DMS 273 (cell line): ENCODE measurements around the gene SLC1A6.
"Not testable (repeated sequence)": the region's sequence is repeated elsewhere in the genome, so short reads cannot be mapped to it uniquely, and the experiment has no call there.

ENCODE experiments used
- DNase-seq: peaks from one replicate; lab custom pipeline; 2025; ENCODE audit not compliant: unreplicated experiment; lab: John Stamatoyannopoulos, UW

SLC1A6 gene

DNA sequence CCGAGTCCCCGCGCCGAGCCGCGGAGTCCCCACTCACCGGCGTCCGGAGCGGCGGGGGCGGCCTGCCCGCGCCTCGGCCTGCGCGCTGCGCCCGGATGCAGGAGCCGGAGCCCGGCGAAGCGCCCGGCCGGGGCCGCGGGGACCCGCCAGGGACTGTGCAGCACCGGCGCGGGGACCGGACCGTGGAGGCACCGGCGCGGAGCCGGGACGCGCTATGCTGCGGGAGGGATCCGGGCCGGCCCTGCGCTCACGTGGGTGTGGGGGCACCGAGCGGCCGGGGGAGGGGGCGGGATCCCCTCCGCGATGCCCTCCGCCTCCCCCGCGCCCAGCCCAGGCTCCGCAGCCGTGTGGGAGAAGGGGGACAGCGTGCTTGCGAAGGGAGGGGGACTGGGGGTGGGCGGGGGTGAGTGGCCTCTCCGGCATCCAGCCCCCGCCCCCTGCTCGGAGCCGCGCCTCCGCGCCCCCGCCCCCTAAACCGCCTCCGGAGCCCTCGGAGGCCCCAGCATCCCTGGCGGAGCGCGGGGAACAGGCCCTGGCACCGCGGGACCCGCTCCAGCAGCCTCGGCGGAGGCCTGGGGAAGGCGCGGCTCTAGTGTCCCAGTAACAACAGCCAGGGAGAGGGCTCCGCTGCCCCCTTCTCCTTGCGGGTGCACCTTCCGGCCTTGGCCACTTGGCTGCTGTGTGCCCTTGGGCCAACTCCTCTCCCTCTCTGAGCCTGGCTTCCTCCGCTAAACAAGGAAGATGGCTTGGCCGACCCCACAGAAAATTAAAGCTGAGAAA lies at the start of gene SLC1A6:
Gene SLC1A6, minus strand, starts transcription at position 389 of the 780 bp plus-strand sequence. CDS start 6,954 bp downstream, outside the sequence.
- DNase-seq: peak; percentile 12

DNA sequence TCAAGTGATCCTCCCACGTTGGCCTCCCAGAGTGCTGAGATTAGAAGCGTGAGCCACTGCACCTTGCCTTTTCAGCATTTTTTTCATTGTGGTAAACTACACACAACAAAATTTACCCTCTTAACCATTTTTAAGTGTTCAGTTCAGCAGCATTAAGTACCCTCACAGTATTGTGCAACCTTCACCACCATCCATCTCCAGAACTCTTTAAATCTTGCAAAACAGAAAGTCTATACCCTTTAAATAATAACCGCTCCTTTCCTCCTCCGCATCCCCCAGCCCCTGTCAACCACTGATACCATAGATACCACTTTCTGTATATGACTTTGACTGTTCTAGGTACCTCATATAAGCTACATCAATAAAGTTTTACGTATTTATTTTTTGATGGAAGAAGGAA lies 48.8 kb upstream of the SLC1A6 start:
- DNase-seq: no peak

DNA sequence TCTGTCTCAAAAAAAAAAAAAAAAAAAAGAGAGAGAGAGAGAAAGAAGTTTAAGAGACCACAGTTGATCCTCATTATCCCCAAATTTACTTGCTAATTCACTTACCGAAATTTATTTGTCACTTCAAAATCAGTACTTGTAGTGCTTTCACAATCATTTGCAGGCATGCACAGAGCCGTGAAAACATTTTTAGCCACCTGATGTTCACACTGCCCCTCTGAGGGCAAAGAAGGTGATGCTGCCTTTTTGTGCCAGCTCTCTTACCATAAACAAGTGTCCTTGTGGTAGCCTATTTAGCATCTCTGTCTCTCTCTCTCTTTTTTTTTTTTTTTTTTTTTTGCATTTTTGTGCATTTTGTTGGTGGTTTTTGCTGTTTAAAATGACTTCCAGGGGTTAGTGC lies 45.6 kb upstream of the SLC1A6 start:
- peak; percentile 56 for DNase-seq

DNA sequence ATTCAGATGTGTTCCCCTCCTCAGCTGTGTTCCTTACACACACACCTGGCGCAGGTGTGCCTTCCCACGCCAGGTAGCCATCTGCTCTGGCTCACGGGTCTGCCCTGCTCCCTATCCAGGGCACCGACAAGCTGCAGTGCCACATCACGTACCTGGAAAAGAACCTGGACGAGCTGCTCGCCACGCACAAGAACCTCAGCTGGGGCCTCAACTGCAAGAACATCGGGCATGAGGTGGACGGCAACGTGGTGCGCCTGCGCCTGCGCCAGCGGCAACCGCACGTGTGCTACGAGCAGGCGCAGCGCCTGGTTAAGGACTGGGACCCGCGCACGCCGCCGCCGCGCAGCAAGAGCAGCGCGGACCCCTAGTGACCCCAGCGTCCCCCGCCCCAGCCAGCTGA lies 43.1 kb upstream of the SLC1A6 start:
- DNase-seq: no peak

DNA sequence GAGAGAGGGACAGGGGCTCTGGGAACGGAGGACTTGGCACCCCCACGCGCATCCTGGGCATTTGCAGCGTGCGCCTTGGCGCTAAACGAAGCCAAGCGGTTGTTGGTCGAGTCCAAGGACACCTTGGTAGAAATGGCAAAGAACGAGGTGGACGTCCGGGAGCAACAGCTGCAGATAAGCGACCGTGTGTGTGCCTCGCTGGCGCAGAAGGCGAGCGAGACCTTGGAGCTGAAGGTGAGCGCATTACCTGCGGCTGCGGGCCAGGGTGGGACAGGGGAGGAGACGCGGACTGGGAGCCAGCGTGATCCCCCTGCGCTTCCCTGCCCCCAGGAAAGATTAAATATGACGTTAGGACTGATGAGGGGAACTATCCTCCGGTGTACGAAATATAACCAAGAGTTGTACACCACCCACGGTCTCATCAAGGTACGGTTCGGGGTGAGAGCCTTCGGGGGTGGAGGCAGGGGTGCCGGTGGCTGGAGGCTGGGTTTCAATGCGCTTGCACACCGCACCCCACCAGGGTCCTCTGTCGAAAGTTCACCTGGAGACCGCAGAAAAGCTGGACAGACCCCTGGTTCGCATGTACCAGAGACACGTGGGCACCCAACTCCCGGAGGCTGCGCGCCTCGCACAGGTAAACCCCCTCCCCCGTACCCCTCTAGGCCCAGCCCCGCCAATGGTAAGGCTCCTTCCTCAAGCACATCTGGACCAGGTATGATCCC lies 41.8 kb upstream of the SLC1A6 start:
- DNase-seq: no peak

DNA sequence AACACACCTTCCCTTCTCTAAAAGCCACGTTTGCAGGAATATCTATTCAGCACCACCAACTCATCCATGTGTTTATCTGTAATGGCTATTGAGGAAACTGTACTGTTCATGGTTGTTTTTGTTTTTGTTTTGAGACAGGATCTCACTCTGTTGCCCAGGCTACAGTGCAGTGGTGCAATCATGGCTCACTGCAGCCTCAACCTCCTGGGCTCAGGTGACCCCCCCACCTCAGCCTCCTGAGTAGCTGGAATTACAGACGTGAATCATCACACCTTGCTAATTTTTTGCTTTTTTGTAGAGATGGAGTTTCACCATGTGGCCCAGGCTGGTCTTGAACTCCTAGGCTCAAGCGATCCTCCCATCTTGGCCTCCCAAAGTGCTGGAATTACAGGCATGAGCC lies 39.2 kb upstream of the SLC1A6 start:
- DNase-seq: not testable (repeated sequence)

DNA sequence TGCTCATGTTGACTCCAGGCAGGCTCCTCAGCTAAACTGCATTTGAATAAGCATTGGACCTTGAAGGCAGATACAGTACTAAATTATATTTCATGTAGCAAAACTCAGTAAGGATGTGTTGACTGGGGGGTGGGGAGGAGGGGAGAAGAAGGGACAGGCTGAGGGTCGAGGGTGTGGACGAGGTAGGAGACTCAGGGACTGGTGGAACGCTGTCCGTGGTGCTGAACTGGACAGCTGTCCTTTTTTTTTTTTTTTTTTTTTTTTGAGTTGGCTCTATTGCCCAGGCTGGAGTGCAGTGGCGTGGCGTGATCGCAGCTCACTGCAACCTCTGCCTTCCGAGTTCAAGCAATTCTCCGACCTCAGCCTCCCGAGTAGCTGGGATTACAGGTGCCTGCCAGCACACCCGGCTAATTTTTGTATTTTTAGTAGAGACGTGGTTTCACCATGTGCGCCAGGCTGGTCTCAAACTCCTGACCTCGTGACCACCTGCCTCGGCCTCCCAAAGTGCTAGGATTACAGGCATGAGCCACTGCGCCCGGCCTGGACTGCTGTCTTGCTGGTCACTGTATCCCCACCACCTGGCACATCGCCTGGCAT lies 36.4 kb upstream of the SLC1A6 start:
- DNase-seq: no peak

DNA sequence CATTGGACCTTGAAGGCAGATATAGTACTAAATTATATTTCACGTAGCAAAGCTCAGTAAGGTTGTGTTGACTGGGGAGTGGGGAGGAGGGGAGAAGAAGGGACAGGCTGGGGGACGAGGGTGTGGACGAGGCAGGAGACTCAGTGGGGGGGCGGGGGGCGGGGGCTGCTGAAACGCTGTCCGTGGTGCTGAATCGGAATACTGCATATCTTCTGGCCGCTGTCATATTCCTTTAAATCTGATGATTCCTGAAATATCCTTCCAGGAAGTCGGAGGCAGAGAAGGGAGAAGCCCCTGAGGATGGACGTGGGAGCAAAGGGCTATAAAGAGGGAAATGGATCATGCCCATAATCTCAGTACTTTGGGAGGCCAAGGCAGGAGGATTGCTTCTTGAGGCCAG lies 34.9 kb upstream of the SLC1A6 start:
- DNase-seq: no peak

DNA sequence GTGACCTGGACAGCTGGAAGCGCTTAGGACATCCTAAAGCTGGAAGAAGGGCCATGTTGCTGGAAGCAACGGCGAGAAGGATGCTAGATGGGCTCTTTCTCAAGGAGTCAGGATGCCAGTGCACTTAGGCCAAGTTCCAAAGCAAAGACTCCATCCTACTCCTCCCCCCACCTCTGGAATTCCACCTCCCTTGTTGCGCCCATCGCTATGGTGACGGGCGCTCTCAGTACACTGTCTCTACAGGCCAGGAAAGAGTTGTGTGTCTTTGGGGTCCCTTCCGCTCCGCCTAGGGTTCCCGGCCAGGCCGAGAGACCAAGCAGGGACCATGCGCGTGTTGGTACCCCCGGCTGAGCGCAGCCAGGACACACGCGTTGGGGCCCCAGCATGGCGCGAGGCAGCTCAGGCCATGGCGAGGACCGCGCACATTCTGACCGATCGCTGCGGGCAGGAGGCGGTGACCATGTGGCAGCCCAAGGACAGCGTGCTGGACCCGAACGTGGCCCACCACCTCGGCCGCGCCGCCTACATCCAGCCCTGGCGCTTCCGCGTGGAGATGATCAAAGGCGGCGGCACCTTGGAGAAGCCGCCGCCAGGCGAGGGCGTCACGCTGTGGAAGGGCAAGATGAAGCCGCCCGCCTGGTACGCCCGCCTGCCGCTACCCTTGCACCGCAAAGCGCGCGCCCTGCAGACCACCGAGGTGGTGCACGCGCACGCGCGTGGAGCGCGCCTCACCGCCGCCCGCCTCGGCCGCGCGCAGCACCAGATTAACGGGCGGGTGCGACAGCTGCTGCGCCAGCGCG lies 31.0 kb upstream of the SLC1A6 start:
- DNase-seq: no peak

DNA sequence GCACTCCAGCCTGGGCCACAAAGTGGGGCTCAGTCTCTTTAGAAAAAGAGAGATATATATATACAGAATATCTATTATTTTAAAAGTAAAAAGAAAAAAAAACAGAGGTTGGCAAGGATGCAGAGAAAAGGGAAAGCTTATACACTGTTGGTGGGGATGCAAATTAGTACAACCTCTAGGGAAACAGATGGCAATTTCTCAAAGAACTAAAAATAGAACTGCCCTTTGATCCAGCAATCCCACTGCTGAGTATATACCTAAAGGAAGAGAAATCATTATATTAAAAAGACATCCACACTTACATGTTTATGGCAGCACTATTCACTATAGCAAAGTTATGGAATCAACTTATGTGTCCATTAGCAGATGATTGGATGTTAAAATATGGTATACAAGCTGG lies 28.6 kb upstream of the SLC1A6 start:
- DNase-seq: no peak

DNA sequence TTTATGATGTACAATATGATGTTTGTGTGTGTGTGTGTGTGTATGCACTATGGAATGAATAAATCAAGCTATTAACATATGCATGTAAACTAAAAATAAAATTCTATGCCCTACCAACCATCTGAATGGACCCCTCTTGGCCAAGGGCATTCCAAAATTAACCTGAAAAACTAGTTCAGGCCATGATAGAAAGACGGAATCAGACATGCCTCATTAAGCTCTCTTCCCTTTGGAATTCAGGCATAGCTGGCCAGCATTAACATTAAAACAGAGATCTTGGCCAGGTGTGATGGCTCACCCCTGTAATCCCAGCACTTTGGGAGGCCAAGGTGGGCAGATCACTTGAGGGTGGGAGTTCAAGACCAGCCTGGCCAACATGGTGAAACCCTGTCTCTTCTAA lies 18.3 kb upstream of the SLC1A6 start:
- DNase-seq: no peak

DNA sequence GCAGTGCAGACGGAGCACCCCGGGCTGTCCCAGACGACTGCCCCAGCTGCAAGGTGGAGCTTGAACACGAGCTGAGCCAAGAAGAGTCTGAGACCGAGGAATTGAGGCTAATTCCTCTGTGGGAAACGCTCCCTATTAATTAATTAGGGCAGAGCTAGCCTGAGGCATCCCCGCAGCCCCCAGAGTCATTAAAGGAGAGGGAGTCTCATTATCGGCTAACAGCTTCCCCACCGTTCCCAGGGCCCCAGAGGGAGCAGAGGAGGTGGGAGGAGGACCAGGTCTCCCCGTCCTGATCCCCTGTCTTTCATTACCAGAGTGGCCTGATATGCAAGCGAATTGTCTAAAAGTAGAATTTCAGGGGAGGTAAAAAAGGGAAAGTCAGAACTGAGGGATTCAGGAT lies 13.1 kb upstream of the SLC1A6 start:
- DNase-seq: no peak

DNA sequence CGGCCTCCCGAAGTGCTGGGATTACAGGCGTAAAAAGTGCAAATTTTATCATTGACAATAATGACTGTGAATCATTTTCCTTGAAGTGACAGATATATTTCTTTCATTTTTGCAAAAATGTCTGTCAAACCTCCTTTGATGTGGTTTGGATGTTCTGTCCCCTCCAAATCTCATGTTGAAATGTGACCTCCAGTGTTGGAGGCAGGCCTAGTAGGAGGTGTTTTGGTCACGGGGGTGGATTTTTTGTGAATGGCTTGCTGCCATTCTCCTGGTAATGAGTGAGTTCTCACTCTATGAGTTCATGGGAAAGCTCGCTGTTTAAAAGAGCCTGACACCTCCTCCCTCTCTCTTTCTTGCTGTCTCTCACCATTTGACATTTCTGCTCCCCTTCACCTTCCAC lies 5.5 kb upstream of the SLC1A6 start:
- no peak for DNase-seq

DNA sequence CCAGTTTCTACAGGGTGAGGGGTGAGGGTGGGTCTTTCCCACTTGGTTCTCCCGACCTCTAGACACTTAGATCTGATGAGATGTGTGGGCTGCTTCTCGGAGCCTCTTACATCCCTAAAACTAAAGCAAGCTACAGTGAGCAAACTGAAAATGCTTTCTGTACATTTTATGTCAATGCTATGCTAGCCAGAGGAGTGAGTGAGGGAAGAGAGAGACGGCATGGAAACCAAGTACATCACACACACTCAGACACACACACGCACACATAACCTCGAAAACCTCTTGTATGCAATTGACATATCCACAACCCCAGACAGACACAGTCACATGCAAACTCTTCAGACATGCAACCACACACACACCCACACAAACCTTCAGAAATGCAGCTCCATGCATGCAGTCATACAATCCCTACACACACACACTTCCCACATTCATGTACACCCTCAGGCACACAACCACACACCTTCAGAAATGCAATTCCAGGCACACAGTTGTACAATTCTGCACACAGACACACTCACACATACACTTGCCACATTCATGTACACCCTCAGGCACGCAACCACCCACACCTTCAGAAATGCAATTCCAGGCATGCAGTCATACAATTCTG lies 1.4 kb downstream of the SLC1A6 start:
- DNase-seq: no peak

DNA sequence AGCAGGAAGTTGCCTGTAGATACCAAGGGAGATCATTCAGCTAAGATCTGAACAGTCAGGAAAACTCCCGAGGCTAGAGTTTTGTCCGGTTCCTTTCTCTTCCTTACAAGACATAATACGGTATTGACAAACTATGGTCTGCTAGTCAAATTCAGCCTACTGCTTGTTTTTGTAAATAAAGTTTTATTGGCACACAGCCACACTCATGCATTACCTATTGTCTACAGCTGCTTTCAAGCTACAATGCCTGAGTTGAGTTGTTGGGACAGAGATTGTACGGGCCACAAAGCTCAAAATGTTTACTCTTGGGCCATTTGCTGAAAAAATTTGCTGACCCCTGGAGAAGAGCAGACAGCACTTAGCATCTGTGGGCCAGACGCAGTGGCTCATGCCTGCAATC lies 2.5 kb downstream of the SLC1A6 start:
- DNase-seq: no peak

DNA sequence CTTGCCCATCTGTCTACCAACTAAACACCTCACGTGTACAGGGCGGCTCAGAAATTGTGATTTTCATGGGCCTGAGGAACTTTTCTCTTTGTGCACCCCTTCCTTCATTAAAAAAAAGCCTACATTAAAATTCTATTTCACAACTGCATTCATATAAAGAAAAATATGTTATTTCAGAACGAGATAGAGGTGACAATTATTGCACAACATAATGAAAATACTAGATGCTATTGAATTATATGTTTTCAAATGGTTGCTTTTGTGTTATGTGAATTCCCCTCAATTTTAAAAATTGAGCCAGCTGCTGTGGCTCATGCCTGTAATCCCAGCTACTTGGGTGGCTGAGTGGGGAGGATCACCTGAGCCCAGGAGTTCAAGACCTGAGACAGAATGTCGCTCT lies 5.2 kb downstream of the SLC1A6 start:
- DNase-seq: no peak

DNA sequence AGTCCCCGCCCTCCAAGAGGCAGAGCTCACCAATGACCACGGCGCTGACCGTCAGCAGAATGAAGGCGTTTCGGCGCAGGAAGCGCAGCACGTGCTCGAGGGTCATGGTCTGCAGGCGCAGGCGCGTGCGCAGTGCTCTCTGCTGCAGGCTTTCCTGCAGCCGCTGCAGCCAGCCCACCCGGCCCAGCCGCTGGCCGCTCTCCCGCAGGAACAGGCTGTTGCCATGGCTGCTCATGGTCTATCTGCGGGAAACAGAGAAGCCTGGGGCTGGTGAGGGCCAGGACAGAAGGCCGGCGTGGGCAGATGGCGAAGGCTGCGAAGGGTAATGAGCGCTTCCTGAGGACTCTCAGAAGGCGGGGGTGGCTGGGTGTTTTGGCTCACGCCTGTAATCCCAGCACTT lies 7.0 kb downstream of the SLC1A6 start:
- peak; percentile 81 for DNase-seq

DNA sequence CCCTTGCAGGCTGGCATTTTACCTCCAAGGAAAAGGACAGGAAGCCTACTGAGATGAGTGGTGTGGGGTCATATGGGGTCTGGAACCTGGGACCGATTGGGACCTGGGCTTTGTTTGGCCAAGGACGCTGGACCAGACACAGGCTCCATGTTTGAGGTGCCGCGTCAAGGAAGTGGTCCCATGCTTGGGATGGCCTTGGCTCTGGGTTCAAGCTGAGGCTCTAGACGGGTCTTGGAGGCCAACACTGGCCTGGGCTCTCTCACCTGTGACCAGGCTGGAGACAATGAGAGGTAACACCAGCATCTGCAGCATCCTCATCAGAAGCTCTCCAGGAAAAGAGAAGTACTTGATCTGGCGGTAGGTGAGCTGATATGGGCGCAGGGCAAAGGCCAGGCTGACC lies 8.2 kb downstream of the SLC1A6 start:
- no peak for DNase-seq

DNA sequence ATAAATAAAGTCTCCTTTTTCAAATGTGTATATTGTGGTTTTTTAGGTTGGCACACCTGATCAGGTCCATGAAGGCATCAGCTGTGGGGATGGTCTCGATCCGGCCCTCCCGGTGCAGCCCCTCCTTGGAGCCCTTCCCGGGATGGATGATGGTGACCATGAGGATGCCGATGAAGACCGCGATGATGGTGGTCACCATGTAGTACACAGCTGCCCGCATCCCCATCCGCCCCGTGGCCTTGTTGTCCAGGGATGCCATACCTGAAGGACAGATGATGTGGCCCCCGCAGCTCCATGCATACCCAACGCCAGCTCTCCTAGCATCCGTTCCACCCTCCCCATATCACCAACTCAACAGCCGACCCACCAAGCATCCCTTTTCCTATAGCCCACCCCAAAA lies 11.4 kb downstream of the SLC1A6 start:
- no peak for DNase-seq

DNA sequence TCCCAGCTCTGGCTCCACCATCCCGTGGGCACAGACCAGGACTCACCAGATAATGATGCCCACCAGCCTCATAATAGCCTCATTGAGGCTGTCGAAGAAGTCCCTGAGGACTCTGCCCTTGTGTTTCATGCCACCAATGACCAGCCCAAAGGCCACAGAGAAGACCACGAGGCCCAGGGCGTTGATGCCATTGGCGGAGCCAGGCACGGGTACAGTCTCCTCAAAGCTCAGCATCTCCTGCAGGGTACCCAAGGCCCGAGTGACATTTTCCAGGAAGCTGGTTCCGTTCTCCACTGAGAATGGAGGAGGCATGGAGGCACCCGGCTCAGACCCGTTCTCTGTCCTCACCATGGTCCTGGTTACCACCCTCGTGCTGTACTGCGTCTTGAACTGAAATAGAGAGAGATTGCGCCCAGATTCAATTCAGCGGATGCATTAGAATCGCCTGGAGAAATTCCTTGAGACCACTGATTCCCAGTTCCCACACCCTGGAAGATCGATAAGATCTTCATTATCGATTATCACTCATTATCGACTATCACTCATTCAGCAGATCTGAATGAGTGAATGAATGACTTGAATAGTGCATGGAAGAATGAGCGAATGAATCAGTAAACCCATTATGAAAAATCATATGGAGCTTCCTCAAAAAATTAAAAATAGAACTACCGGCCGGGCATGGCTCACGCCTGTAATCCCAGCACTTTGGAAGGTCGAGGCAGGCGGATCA lies 17.5 kb downstream of the SLC1A6 start:
- no peak for DNase-seq
